HG03135 (cell line): ENCODE data around the gene CNPY1.
"Not testable (repeated sequence)": the region's sequence is repeated elsewhere in the genome, so short reads cannot be mapped to it uniquely, and the experiment has no call there.

Experiments used
- ATAC-seq: cut with Tn5 transposase; IDR thresholded peaks from one replicate; pipeline ENCODE4 v1.9.1; 2021; ENCODE audit warnings: mild to moderate bottlenecking, moderate library complexity; ENCODE audit not compliant: unreplicated experiment

Gene CNPY1

GRCh38 chr7:155579565-155579964, 33.2 kb upstream of the CNPY1 start:
- ATAC-seq = no peak

GRCh38 chr7:155578016-155578415, 31.7 kb upstream of the CNPY1 start:
- no peak for ATAC-seq

- no peak for ATAC-seq
Measured at GRCh38 chr7:155577509-155577905, 31.1 kb upstream of the CNPY1 start.

- ATAC-seq = no peak
Measured at GRCh38 chr7:155576900-155577508, 30.6 kb upstream of the CNPY1 start.

GRCh38 chr7:155576416-155576815, 30.1 kb upstream of the CNPY1 start:
- no peak for ATAC-seq

- no peak for ATAC-seq
Measured at GRCh38 chr7:155574556-155575290, 28.4 kb upstream of the CNPY1 start.

- no peak for ATAC-seq
Measured at GRCh38 chr7:155571581-155572345, 25.4 kb upstream of the CNPY1 start.

- ATAC-seq = no peak
Measured at GRCh38 chr7:155570991-155571390, 24.6 kb upstream of the CNPY1 start.

GRCh38 chr7:155570171-155570958, 24.0 kb upstream of the CNPY1 start:
- no peak for ATAC-seq

GRCh38 chr7:155569681-155570080, 23.3 kb upstream of the CNPY1 start:
- ATAC-seq = no peak

GRCh38 chr7:155568842-155569494, 22.6 kb upstream of the CNPY1 start:
- no peak for ATAC-seq

- ATAC-seq = no peak
Measured at GRCh38 chr7:155568333-155568660, 21.9 kb upstream of the CNPY1 start.

GRCh38 chr7:155567646-155568332, 21.4 kb upstream of the CNPY1 start:
- no peak for ATAC-seq

GRCh38 chr7:155566011-155566836, 19.9 kb upstream of the CNPY1 start:
- no peak for ATAC-seq

GRCh38 chr7:155565596-155565995, 19.2 kb upstream of the CNPY1 start:
- no peak for ATAC-seq

GRCh38 chr7:155562976-155563375, 16.6 kb upstream of the CNPY1 start:
- not testable (repeated sequence) for ATAC-seq

- no peak for ATAC-seq
Measured at GRCh38 chr7:155562106-155562505, 15.7 kb upstream of the CNPY1 start.

- no peak for ATAC-seq
Measured at GRCh38 chr7:155560982-155561686, 14.8 kb upstream of the CNPY1 start.
